Measurements from ENCODE around the gene LRRC30. TPM values are rescaled to one million over a fixed set of nuclear protein-coding genes. Genes with fewer than 3 reads are reported as not detected.

LRRC30 gene
- total and polyA plus RNA-seq, 2 donors (not counting 1 experiment from before 2014, with no cell fraction given): not detected

GRCh38 chr18:7233134-7233810 lies 2.4 kb downstream of the LRRC30 start:
- POLR2A ChIA-PET: no interaction called here
- H3K27ac ChIP-seq (ENCODE audit: low read length in 2 of 2): no peak overlapping the region

More at GRCh38 chr18:7233134-7233810, 2.4 kb downstream of the LRRC30 start:
- no peak overlapping the region for H3K4me3 Mint-ChIP-seq
- intact Hi-C loops (cut with micrococcal nuclease): no loop called here
- no peaks in the 10 kb centered on the region for H4K20me1 ChIP-seq (ENCODE audit: control insufficient read depth, insufficient read depth, low read length, poor library complexity, severe bottlenecking)
- no peak overlapping the region for H3K4me2 ChIP-seq (replicated peaks; ENCODE audit: low read depth, low read length, poor library complexity, severe bottlenecking)
- no peaks in the 10 kb centered on the region for H3K79me2 ChIP-seq (ENCODE audit: control insufficient read depth, insufficient read depth, low read length)
- H3K36me3 ChIP-seq (replicated peaks in 1 of 2; ENCODE audit: control extremely low read depth in 1 of 2, control insufficient read depth in 1 of 2, extremely low read depth in 1 of 2, insufficient read depth in 2 of 2, low read length in 1 of 2): no peaks in the 10 kb centered on the region
- H2AFZ ChIP-seq (ENCODE audit: insufficient read depth, low read depth, low read length, poor library complexity, severe bottlenecking): no peak overlapping the region
- no peaks in the 10 kb centered on the region for H3K27me3 Mint-ChIP-seq
- peaks cover 0 to 20% (median 0%) of the 10 kb centered on the region in 3 donors for H3K9me3 ChIP-seq (ENCODE audit: control extremely low read depth in 1 of 3, control insufficient read depth in 2 of 3, insufficient read depth in 1 of 3, low read length in 2 of 3)
- no peak overlapping the region for H3K4me3 ChIP-seq (ENCODE audit: control extremely low read depth in 1 of 5, extremely low read depth in 1 of 5, insufficient read depth in 1 of 5, low read depth in 2 of 5, low read length in 4 of 5)
- no peak overlapping the region for H3K9ac ChIP-seq (ENCODE audit: low read length)
- CTCF ChIA-PET: no interaction called here
- TF ChIP-seq EZH2 (IDR thresholded peaks at IDR 0.05; ENCODE audit: borderline replicate concordance, insufficient read depth, low read depth, low read length, poor library complexity, severe bottlenecking) (no peak), CTCF (IDR thresholded peaks at IDR 0.05) (no peak)
- no peaks in the 10 kb centered on the region for H3K9me3 Mint-ChIP-seq (ENCODE audit: insufficient read depth)
- ATAC-seq (ENCODE audit: low read depth): no peak
- no peak for DNase-seq
- no peaks in the 10 kb centered on the region for H3K4me1 Mint-ChIP-seq
- 86% methylated on average over 3 of the region's 8 CpGs for WGBS (ENCODE audit: insufficient coverage)
- no peaks in the 10 kb centered on the region for H3K27me3 ChIP-seq (replicated peaks in 1 of 4; ENCODE audit: control extremely low read depth in 1 of 4, control insufficient read depth in 3 of 4, insufficient read depth in 4 of 4, low read length in 3 of 4)
- H3K4me1 ChIP-seq (ENCODE audit: control insufficient read depth in 2 of 2, insufficient read depth in 2 of 2, low read length in 2 of 2): no peaks in the 10 kb centered on the region
- no peak overlapping the region for H3K27ac Mint-ChIP-seq

Data from B cell (primary cell).